ENCODE data around the gene RAD18. TPM values are rescaled to one million over a fixed set of nuclear protein-coding genes. Genes with fewer than 3 reads are reported as not detected.

RAD18 gene
- total RNA-seq, 1 experiment from 2014 or later = 13.8 TPM

DNA sequence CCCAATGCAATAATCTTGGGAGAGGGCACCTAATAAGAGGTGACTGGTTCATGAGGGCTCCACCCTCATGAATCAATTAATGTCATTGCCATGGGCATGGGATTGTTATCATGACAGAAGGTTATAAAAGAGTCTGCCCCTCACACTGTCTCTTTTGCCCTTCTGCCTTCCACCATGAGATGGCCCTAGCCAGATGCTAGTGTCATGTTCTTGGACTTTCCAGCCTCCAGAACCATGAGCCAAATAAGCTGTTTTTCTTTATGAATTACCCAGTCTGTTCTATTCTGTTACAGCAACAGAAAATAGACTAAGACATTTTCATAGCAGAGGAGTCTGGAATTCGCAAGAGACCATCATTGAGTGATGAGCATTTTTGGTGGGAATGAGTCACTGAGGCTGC is 16.0 kb upstream of the RAD18 start:
- CTCF ChIA-PET = no interaction called here

DNA sequence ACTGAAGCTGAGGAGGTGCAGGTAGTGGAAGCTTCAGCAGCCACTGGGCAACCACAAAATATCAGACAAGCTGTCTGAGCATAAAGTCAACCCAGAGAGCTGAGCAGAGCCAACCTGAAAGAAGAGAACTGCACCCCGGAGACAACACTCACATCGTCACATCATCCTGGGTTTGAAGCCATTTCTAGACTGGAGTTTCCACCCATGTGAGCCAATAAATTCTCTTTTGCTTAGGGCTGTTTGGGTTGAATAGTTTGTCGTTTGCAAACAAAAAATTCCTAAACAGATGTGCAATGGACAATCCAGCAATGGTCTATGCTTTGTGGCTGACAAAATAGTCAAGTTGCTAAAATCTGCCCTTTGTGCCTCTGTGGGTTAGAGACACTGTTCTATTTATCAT is 15.3 kb upstream of the RAD18 start:
- Histone ChIP-seq H3K4me1 (ENCODE audit: control insufficient read depth, insufficient read depth, low read length) (no peaks in the 10 kb centered on the region), H3K27me3 (ENCODE audit: control insufficient read depth, insufficient read depth, low read length) (no peaks in the 10 kb centered on the region), H3K36me3 (ENCODE audit: control insufficient read depth, insufficient read depth, low read length) (no peaks in the 10 kb centered on the region), H3K27ac (ENCODE audit: low read length) (no peak overlapping the region), H3K4me3 (ENCODE audit: low read depth in 2 of 2, low read length in 2 of 2) (no peak overlapping the region), H3K9me3 (ENCODE audit: control insufficient read depth, insufficient read depth, low read depth, low read length) (no peaks in the 10 kb centered on the region)
- in situ Hi-C loops (cut with HindIII; ENCODE audit: low pct_unique_long_range_greater_than_20kb, low sequenced_read_pairs) = no loop called here
- DNase-seq (ENCODE audit: low read depth, low spot score) (no peak), ATAC-seq (no peak)
- POLR2A ChIA-PET = no interaction called here
- CTCF ChIA-PET = no interaction called here
- BruUV-seq (replicated peaks) = no TSS peak
- intact Hi-C loops (cut with micrococcal nuclease; ENCODE audit: unreplicated experiment) = no loop called here
- TF ChIP-seq, protein P1, sequence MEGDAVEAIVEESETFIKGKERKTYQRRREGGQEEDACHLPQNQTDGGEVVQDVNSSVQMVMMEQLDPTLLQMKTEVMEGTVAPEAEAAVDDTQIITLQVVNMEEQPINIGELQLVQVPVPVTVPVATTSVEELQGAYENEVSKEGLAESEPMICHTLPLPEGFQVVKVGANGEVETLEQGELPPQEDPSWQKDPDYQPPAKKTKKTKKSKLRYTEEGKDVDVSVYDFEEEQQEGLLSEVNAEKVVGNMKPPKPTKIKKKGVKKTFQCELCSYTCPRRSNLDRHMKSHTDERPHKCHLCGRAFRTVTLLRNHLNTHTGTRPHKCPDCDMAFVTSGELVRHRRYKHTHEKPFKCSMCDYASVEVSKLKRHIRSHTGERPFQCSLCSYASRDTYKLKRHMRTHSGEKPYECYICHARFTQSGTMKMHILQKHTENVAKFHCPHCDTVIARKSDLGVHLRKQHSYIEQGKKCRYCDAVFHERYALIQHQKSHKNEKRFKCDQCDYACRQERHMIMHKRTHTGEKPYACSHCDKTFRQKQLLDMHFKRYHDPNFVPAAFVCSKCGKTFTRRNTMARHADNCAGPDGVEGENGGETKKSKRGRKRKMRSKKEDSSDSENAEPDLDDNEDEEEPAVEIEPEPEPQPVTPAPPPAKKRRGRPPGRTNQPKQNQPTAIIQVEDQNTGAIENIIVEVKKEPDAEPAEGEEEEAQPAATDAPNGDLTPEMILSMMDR (IDR thresholded peaks at IDR 0.05) = no peak
- TF ChIP-seq, protein P2, sequence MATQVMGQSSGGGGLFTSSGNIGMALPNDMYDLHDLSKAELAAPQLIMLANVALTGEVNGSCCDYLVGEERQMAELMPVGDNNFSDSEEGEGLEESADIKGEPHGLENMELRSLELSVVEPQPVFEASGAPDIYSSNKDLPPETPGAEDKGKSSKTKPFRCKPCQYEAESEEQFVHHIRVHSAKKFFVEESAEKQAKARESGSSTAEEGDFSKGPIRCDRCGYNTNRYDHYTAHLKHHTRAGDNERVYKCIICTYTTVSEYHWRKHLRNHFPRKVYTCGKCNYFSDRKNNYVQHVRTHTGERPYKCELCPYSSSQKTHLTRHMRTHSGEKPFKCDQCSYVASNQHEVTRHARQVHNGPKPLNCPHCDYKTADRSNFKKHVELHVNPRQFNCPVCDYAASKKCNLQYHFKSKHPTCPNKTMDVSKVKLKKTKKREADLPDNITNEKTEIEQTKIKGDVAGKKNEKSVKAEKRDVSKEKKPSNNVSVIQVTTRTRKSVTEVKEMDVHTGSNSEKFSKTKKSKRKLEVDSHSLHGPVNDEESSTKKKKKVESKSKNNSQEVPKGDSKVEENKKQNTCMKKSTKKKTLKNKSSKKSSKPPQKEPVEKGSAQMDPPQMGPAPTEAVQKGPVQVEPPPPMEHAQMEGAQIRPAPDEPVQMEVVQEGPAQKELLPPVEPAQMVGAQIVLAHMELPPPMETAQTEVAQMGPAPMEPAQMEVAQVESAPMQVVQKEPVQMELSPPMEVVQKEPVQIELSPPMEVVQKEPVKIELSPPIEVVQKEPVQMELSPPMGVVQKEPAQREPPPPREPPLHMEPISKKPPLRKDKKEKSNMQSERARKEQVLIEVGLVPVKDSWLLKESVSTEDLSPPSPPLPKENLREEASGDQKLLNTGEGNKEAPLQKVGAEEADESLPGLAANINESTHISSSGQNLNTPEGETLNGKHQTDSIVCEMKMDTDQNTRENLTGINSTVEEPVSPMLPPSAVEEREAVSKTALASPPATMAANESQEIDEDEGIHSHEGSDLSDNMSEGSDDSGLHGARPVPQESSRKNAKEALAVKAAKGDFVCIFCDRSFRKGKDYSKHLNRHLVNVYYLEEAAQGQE (IDR thresholded peaks at IDR 0.05; ENCODE audit: insufficient read depth in 1 of 2, low read depth in 2 of 2, low read length in 1 of 2) = no peak
- TF ChIP-seq SIN3A (IDR thresholded peaks at IDR 0.05; ENCODE audit: borderline replicate concordance, insufficient read depth, low read depth, low read length) = no peak
- TF ChIP-seq TCF7L2 (IDR thresholded peaks at IDR 0.05; ENCODE audit: low read depth, low read length) = no peak
- no peak for TF ChIP-seq POLR2AphosphoS5 (IDR thresholded peaks at IDR 0.05; ENCODE audit: low read depth, low read length)

More for the DNA sequence above, 16.0 kb upstream of the RAD18 start:
- H3K4me1 ChIP-seq (ENCODE audit: control insufficient read depth, insufficient read depth, low read length) = no peaks in the 10 kb centered on the region
- no peak for DNase-seq (ENCODE audit: low read depth, low spot score)
- no peaks in the 10 kb centered on the region for H3K27me3 ChIP-seq (ENCODE audit: control insufficient read depth, insufficient read depth, low read length)
- in situ Hi-C loops (cut with HindIII; ENCODE audit: low pct_unique_long_range_greater_than_20kb, low sequenced_read_pairs) = no loop called here
- H3K9me3 ChIP-seq (ENCODE audit: control insufficient read depth, insufficient read depth, low read depth, low read length) = no peaks in the 10 kb centered on the region
- ATAC-seq = no peak
- TF ChIP-seq, protein P2 (IDR thresholded peaks at IDR 0.05; ENCODE audit: insufficient read depth in 1 of 2, low read depth in 2 of 2, low read length in 1 of 2) = no peak
- TF ChIP-seq, protein P1 (IDR thresholded peaks at IDR 0.05) = no peak
- TF ChIP-seq TCF7L2 (IDR thresholded peaks at IDR 0.05; ENCODE audit: low read depth, low read length) (no peak), POLR2AphosphoS5 (IDR thresholded peaks at IDR 0.05; ENCODE audit: low read depth, low read length) (no peak), SIN3A (IDR thresholded peaks at IDR 0.05; ENCODE audit: borderline replicate concordance, insufficient read depth, low read depth, low read length) (no peak)
- POLR2A ChIA-PET = no interaction called here
- no peak overlapping the region for H3K27ac ChIP-seq (ENCODE audit: low read length)
- intact Hi-C loops (cut with micrococcal nuclease; ENCODE audit: unreplicated experiment) = no loop called here
- H3K36me3 ChIP-seq (ENCODE audit: control insufficient read depth, insufficient read depth, low read length) = no peaks in the 10 kb centered on the region
- H3K4me3 ChIP-seq (ENCODE audit: low read depth in 2 of 2, low read length in 2 of 2) = no peak overlapping the region
- no TSS peak for BruUV-seq (replicated peaks)

All from Panc1 (cell line).